ENCODE results near the gene PYROXD2.

The PYROXD2 gene

GRCh38 chr10:98446661-98447221, 31.8 kb upstream of the PYROXD2 start, which contains the start of gene HPS1:
Gene HPS1 (minus strand): TSS chr10:98446935. CDS start chr10:98443240, 3,695 bp downstream.
- TF ChIP-seq ZNF274 (IDR thresholded peaks at IDR 0.05; ENCODE audit: low read depth, low read length) = no peak
- peak within 1 kb of the TSS; percentile 75 for H3K4me3 ChIP-seq (ENCODE audit: low read length)

GRCh38 chr10:98446151-98446660, 31.2 kb upstream of the PYROXD2 start:
- peak overlapping the region; percentile 75 for H3K4me3 ChIP-seq (ENCODE audit: low read length)
- no peak for TF ChIP-seq ZNF274 (IDR thresholded peaks at IDR 0.05; ENCODE audit: low read depth, low read length)

- H3K4me3 ChIP-seq (ENCODE audit: low read length) = peak overlapping the region; percentile 75; the same call in 1 of the 2 replicates
- no peak for TF ChIP-seq ZNF274 (IDR thresholded peaks at IDR 0.05; ENCODE audit: low read depth, low read length)
These were observed 30.3 kb upstream of the PYROXD2 start for GRCh38 chr10:98445200-98445812.

GRCh38 chr10:98444314-98445006, 29.5 kb upstream of the PYROXD2 start:
- TF ChIP-seq ZNF274 (IDR thresholded peaks at IDR 0.05; ENCODE audit: low read depth, low read length) = no peak
- H3K4me3 ChIP-seq (ENCODE audit: low read length) = no peak overlapping the region

- no peak overlapping the region for H3K4me3 ChIP-seq (ENCODE audit: low read length)
- TF ChIP-seq ZNF274 (IDR thresholded peaks at IDR 0.05; ENCODE audit: low read depth, low read length) = no peak
These were observed 23.7 kb upstream of the PYROXD2 start for GRCh38 chr10:98438715-98439114.

- TF ChIP-seq ZNF274 (IDR thresholded peaks at IDR 0.05; ENCODE audit: low read depth, low read length) = no peak
- no peak overlapping the region for H3K4me3 ChIP-seq (ENCODE audit: low read length)
These were observed 21.7 kb upstream of the PYROXD2 start for GRCh38 chr10:98436704-98437103.

- H3K4me3 ChIP-seq (ENCODE audit: low read length) = no peak overlapping the region
- no peak for TF ChIP-seq ZNF274 (IDR thresholded peaks at IDR 0.05; ENCODE audit: low read depth, low read length)
These were observed 20.2 kb upstream of the PYROXD2 start for GRCh38 chr10:98435178-98435577.

GRCh38 chr10:98433881-98434732, 19.1 kb upstream of the PYROXD2 start:
- TF ChIP-seq ZNF274 (IDR thresholded peaks at IDR 0.05; ENCODE audit: low read depth, low read length) = no peak
- H3K4me3 ChIP-seq (ENCODE audit: low read length) = no peak overlapping the region

- H3K4me3 ChIP-seq (ENCODE audit: low read length) = no peak overlapping the region
- TF ChIP-seq ZNF274 (IDR thresholded peaks at IDR 0.05; ENCODE audit: low read depth, low read length) = no peak
These were observed 18.4 kb upstream of the PYROXD2 start for GRCh38 chr10:98433371-98433770.

GRCh38 chr10:98432330-98432729, 17.3 kb upstream of the PYROXD2 start:
- H3K4me3 ChIP-seq (ENCODE audit: low read length) = no peak overlapping the region
- TF ChIP-seq ZNF274 (IDR thresholded peaks at IDR 0.05; ENCODE audit: low read depth, low read length) = no peak

- no peak overlapping the region for H3K4me3 ChIP-seq (ENCODE audit: low read length)
- TF ChIP-seq ZNF274 (IDR thresholded peaks at IDR 0.05; ENCODE audit: low read depth, low read length) = no peak
These were observed 16.0 kb upstream of the PYROXD2 start for GRCh38 chr10:98431016-98431415.

GRCh38 chr10:98430427-98430826, 15.4 kb upstream of the PYROXD2 start:
- TF ChIP-seq ZNF274 (IDR thresholded peaks at IDR 0.05; ENCODE audit: low read depth, low read length) = no peak
- H3K4me3 ChIP-seq (ENCODE audit: low read length) = no peak overlapping the region

- TF ChIP-seq ZNF274 (IDR thresholded peaks at IDR 0.05; ENCODE audit: low read depth, low read length) = no peak
- no peak overlapping the region for H3K4me3 ChIP-seq (ENCODE audit: low read length)
These were observed 14.5 kb upstream of the PYROXD2 start for GRCh38 chr10:98429320-98430072.

Data from GM08714 (cell line).